ENCODE measurements around the gene TTC12. TPM values are rescaled to one million over a fixed set of nuclear protein-coding genes. Genes with fewer than 3 reads are reported as not detected.

The TTC12 gene
- total RNA-seq, 2 donors from 2014 or later, result 19.5 to 26.7 TPM

- Histone ChIP-seq H3K27me3 (ENCODE audit: control insufficient read depth, insufficient read depth, low read length, poor library complexity, severe bottlenecking) (no peaks in the 10 kb centered on the region), H3K4me1 (ENCODE audit: control insufficient read depth, insufficient read depth, low read length) (no peaks in the 10 kb centered on the region), H3K4me3 (ENCODE audit: low read length) (no peak overlapping the region), H3K36me3 (ENCODE audit: control insufficient read depth, insufficient read depth, low read length) (peaks cover 23% of the 10 kb centered on the region), H3K27ac (ENCODE audit: low read depth, low read length) (no peak overlapping the region), H3K9ac (ENCODE audit: extremely low read depth, low read length, poor library complexity, severe bottlenecking) (no peak overlapping the region), H3K9me3 (ENCODE audit: control insufficient read depth, low read length) (no peaks in the 10 kb centered on the region)
- peaks cover 43% of the 10 kb centered on the region for H3K36me3 Mint-ChIP-seq (ENCODE audit: low read depth)
- no peak overlapping the region for H3K4me3 Mint-ChIP-seq
- no peak overlapping the region for H3K27ac Mint-ChIP-seq
- peaks cover 2% of the 10 kb centered on the region for H3K9me3 Mint-ChIP-seq
- WGBS, 2 experiments (ENCODE audit: insufficient coverage in 1 of 2, insufficient read length in 1 of 2), result 93 to 95% methylated on average over 2 to 5 of the region's 6 CpGs
- DNase-seq, result no peak
- peaks cover 7% of the 10 kb centered on the region for H3K4me1 Mint-ChIP-seq
- H3K27me3 Mint-ChIP-seq (ENCODE audit: insufficient read depth), result no peaks in the 10 kb centered on the region
- TF ChIP-seq, protein P1, sequence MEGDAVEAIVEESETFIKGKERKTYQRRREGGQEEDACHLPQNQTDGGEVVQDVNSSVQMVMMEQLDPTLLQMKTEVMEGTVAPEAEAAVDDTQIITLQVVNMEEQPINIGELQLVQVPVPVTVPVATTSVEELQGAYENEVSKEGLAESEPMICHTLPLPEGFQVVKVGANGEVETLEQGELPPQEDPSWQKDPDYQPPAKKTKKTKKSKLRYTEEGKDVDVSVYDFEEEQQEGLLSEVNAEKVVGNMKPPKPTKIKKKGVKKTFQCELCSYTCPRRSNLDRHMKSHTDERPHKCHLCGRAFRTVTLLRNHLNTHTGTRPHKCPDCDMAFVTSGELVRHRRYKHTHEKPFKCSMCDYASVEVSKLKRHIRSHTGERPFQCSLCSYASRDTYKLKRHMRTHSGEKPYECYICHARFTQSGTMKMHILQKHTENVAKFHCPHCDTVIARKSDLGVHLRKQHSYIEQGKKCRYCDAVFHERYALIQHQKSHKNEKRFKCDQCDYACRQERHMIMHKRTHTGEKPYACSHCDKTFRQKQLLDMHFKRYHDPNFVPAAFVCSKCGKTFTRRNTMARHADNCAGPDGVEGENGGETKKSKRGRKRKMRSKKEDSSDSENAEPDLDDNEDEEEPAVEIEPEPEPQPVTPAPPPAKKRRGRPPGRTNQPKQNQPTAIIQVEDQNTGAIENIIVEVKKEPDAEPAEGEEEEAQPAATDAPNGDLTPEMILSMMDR (conservative IDR thresholded peaks at IDR 0.05), result no peak
These were observed 25.7 kb downstream of the TTC12 start for GRCh38 chr11:113339929-113340589.

DNA sequence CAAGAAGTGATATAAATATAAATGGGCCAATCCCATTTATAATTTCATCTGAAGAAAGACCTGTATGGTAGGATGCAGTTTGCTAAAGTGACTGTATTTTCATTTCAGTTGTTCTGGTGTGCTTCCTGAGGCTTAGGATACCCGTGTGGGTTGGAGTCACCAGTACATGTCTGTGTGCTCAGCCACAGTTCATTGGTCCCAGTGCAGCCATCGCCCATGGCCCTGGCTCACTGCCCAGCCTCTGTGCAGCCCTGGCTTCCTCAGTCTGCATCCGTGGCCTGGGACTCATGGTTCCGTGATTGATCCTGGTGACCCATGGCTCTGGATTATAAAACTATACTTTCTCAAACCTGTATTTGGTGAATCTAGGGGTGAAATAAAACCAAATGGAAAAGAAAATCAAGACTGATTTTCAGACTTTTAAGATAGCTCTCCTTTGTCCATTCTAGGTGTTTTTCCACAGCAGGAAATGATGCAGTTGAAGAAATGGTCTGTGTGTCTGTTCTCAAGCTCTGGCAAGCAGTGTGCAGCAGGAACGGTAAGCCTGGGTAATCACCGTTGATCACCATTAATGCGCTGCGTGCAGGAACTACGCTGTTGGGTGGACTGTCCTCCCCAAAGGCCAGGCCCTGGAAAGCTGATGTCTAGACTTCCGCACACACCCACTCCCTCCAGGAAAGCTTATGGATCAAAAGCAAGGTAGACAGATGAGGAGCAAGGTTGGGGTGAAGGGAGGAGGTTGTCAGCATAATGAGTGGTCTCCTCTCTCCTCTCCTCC, 27.2 kb downstream of the TTC12 start:
- Histone ChIP-seq H3K27me3 (ENCODE audit: control insufficient read depth, insufficient read depth, low read length, poor library complexity, severe bottlenecking) (no peaks in the 10 kb centered on the region), H3K27ac (ENCODE audit: low read depth, low read length) (no peak overlapping the region), H3K36me3 (ENCODE audit: control insufficient read depth, insufficient read depth, low read length) (peaks cover 17% of the 10 kb centered on the region), H3K9me3 (ENCODE audit: control insufficient read depth, low read length) (no peaks in the 10 kb centered on the region), H3K4me1 (ENCODE audit: control insufficient read depth, insufficient read depth, low read length) (no peaks in the 10 kb centered on the region), H3K9ac (ENCODE audit: extremely low read depth, low read length, poor library complexity, severe bottlenecking) (no peak overlapping the region), H3K4me3 (ENCODE audit: low read length) (no peak overlapping the region)
- no peak overlapping the region for H3K27ac Mint-ChIP-seq
- H3K4me3 Mint-ChIP-seq, result no peak overlapping the region
- 87 to 95% methylated on average over 7 to 10 of the region's 10 CpGs for WGBS, 2 experiments (ENCODE audit: insufficient coverage in 1 of 2, insufficient read length in 1 of 2)
- no peak for DNase-seq
- TF ChIP-seq, protein P1 (conservative IDR thresholded peaks at IDR 0.05), result no peak
- no peaks in the 10 kb centered on the region for H3K27me3 Mint-ChIP-seq (ENCODE audit: insufficient read depth)
- peaks cover under 1% of the 10 kb centered on the region for H3K9me3 Mint-ChIP-seq
- peaks cover 29% of the 10 kb centered on the region for H3K36me3 Mint-ChIP-seq (ENCODE audit: low read depth)
- peaks cover 7% of the 10 kb centered on the region for H3K4me1 Mint-ChIP-seq

GRCh38 chr11:113345978-113346377, 31.6 kb downstream of the TTC12 start:
- H3K4me1 Mint-ChIP-seq, result peaks cover 8% of the 10 kb centered on the region
- no peaks in the 10 kb centered on the region for H3K27me3 ChIP-seq (ENCODE audit: control insufficient read depth, insufficient read depth, low read length, poor library complexity, severe bottlenecking)
- no peak overlapping the region for H3K27ac ChIP-seq (ENCODE audit: low read depth, low read length)
- H3K27me3 Mint-ChIP-seq (ENCODE audit: insufficient read depth), result no peaks in the 10 kb centered on the region
- H3K9me3 Mint-ChIP-seq, result no peaks in the 10 kb centered on the region
- H3K9ac ChIP-seq (ENCODE audit: extremely low read depth, low read length, poor library complexity, severe bottlenecking), result no peak overlapping the region
- TF ChIP-seq, protein P1 (conservative IDR thresholded peaks at IDR 0.05), result no peak
- H3K27ac Mint-ChIP-seq, result no peak overlapping the region
- 94 to 95% methylated on average over 8 of the region's 8 CpGs for WGBS, 2 experiments (ENCODE audit: insufficient coverage in 1 of 2, insufficient read length in 1 of 2)
- H3K36me3 Mint-ChIP-seq (ENCODE audit: low read depth), result peaks cover 13% of the 10 kb centered on the region
- no peaks in the 10 kb centered on the region for H3K9me3 ChIP-seq (ENCODE audit: control insufficient read depth, low read length)
- peaks cover under 1% of the 10 kb centered on the region for H3K4me1 ChIP-seq (ENCODE audit: control insufficient read depth, insufficient read depth, low read length)
- no peak overlapping the region for H3K4me3 ChIP-seq (ENCODE audit: low read length)
- H3K36me3 ChIP-seq (ENCODE audit: control insufficient read depth, insufficient read depth, low read length), result peaks cover 7% of the 10 kb centered on the region
- DNase-seq, result no peak
- no peak overlapping the region for H3K4me3 Mint-ChIP-seq

Data from endodermal cell (in vitro differentiated cells).